ENCODE measurements around the gene MKNK2. TPM values are rescaled to one million over a fixed set of nuclear protein-coding genes. Genes with fewer than 3 reads are reported as not detected.
"Not testable (repeated sequence)": the region's sequence is repeated elsewhere in the genome, so short reads cannot be mapped to it uniquely, and the experiment has no call there.

The MKNK2 gene
- total RNA-seq, 1 donor from 2014 or later = 97.1 TPM

DNA sequence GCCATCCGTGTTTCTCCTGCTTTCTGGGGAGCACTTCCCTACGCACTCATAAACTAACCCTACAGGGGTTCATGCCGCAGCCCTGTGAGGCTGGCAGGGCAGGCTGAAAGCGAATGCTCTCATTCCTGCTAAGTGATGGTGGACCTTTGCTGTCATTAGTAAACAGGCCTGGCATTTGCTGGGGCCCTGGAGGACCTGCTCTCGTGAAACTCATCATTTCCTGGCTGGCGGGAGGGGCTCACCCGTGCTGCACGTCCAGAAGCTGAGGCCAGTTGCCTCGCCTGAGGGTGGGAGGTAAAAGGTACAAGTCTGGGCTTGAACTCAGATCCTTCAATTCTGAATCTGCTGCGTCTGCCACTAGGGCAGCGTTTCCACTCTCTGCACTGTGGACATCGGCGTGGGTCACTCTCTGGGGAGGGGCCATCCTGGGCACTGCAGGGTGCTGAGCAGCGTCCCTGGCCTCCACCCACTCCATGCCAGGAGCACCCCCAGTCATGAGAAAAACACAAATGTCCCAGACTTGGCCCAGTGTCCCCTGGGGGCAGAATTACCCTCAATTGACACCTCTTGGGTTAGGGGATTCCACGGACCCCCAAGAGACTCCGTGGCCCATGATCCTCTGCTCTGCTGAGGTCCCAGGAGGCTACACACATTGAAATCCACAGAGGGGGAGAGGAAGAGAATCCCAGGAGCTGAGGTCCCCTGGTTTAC, 38.1 kb upstream of the MKNK2 start:
- peak overlapping the region; percentile 69 for H3K27ac Mint-ChIP-seq
- DNase-seq (ENCODE audit: low spot score in 2 of 2, unreplicated experiment in 2 of 2) = no peak
- H3K4me1 Mint-ChIP-seq = peaks cover 24% of the 10 kb centered on the region
- no peaks in the 10 kb centered on the region for H3K9me3 Mint-ChIP-seq
- H3K27me3 Mint-ChIP-seq (ENCODE audit: low read depth) = no peaks in the 10 kb centered on the region
- H3K36me3 Mint-ChIP-seq = peaks cover 4% of the 10 kb centered on the region
- H3K4me3 Mint-ChIP-seq = no peak overlapping the region
- TF ChIP-seq, protein P1, sequence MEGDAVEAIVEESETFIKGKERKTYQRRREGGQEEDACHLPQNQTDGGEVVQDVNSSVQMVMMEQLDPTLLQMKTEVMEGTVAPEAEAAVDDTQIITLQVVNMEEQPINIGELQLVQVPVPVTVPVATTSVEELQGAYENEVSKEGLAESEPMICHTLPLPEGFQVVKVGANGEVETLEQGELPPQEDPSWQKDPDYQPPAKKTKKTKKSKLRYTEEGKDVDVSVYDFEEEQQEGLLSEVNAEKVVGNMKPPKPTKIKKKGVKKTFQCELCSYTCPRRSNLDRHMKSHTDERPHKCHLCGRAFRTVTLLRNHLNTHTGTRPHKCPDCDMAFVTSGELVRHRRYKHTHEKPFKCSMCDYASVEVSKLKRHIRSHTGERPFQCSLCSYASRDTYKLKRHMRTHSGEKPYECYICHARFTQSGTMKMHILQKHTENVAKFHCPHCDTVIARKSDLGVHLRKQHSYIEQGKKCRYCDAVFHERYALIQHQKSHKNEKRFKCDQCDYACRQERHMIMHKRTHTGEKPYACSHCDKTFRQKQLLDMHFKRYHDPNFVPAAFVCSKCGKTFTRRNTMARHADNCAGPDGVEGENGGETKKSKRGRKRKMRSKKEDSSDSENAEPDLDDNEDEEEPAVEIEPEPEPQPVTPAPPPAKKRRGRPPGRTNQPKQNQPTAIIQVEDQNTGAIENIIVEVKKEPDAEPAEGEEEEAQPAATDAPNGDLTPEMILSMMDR (IDR thresholded peaks at IDR 0.05; ENCODE audit: unreplicated experiment) = no peak

DNA sequence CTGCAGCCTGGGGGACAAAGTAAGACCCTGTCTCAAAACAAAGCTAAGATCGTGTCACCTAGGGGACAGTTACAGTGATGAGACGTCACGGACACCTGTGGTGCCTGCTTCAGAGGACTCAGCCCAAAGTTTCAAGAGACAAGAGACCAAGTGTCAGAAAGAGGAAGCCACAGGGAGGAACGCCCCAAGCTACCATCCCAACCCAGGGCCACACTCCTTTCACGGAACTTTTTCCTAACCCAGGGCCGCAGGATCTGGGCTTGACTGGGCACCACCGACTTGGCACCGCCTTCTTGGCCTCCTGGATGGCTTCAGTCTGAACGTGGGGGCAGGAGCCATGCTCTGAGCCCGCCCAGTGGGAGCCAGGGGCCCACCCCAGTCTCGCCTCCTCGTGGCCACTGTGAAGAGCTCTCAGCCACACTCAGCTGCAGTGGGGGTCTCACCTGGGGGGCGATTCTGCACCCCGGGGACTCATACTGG, 36.6 kb upstream of the MKNK2 start:
- H3K4me1 Mint-ChIP-seq = peaks cover 17% of the 10 kb centered on the region
- no peak overlapping the region for H3K27ac Mint-ChIP-seq
- DNase-seq (ENCODE audit: low spot score in 2 of 2, unreplicated experiment in 2 of 2) = no peak
- no peaks in the 10 kb centered on the region for H3K27me3 Mint-ChIP-seq (ENCODE audit: low read depth)
- peaks cover 4% of the 10 kb centered on the region for H3K36me3 Mint-ChIP-seq
- TF ChIP-seq, protein P1 (IDR thresholded peaks at IDR 0.05; ENCODE audit: unreplicated experiment) = no peak
- no peaks in the 10 kb centered on the region for H3K9me3 Mint-ChIP-seq
- no peak overlapping the region for H3K4me3 Mint-ChIP-seq

DNA sequence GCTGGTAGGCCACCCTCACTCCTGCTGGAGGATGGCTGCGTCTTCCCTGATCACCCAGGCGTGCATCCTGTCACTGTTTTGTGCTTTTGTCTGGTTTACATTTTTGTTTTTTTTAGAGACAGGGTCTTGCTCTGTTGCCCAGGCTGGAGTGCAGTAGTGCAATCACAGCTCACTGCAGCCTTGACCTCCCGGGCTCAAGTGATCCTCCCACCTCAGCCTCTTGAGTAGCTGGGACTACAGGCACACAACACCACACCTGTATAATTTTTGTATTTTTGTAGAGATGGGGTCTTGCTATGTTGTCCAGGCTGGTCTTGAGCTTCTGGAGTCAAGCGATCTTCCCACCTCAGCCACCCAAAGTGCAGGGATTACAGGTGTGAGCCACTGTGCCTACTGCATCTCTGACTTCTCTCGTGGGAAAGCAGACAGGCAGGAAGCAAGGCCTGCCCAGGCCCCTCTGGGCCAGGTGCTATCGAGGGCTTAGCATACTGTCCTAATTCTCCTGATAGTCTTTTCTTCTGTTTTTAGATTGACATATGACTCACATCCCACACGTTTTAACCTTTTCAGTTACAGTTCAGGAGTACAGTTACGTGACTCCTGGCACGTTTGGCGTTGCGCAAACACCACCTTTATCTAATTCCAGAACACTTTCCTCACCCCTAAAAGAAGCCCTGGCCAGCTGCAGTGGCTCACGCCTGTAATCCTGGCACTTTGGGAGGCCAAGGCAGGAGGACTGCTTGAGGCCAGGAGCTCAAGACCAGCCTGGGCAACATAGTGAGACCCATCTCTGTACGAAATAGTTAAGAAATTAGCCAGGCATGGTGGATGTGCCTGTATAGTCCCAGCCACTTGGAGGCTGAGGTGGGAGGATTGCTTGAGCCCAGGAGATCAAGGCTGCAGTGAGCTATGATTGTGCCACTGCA, 35.9 kb upstream of the MKNK2 start:
- not testable (repeated sequence) for H3K36me3 Mint-ChIP-seq; H3K9me3 Mint-ChIP-seq; H3K4me3 Mint-ChIP-seq; H3K27ac Mint-ChIP-seq; DNase-seq (ENCODE audit: low spot score in 2 of 2, unreplicated experiment in 2 of 2); H3K27me3 Mint-ChIP-seq (ENCODE audit: low read depth)
- peaks cover 17% of the 10 kb centered on the region for H3K4me1 Mint-ChIP-seq

DNA sequence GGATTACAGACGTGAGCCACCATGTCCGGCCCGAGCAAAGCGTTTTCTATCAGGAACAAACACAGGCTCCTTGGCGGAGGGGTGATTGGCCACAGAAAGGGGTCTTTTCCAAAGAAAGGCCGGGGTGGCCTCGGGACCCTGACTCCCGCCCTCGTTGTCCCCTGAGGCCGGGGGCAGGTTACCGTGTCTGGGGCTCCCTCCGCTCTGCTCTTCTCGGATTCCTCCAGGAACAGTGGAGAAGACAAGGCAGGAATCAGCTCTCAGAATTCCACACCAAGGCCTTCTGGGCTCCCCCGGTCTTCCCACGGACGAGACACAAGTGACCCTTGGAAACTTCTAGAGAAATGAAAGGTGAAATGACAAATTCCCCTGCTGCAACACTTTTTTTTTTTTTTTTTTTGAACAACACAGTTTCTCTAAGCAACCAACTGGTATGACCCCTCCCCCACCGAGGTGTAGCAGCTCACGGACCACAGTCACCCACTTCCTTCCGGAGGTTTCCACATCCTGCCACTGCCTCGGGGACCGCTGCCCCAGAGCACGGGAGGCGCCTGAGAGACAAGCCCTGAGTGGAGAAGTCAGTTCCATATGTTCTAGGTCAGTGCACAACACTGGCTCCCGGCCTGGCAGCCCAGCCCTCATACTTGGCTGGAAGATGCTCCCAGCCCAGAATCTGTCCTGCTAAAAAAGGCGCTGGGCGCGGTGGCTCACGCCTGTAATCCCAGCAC, 34.1 kb upstream of the MKNK2 start:
- H3K9me3 Mint-ChIP-seq = no peaks in the 10 kb centered on the region
- H3K4me3 Mint-ChIP-seq = no peak overlapping the region
- H3K36me3 Mint-ChIP-seq = peaks cover 4% of the 10 kb centered on the region
- no peak for DNase-seq (ENCODE audit: low spot score in 2 of 2, unreplicated experiment in 2 of 2)
- H3K27ac Mint-ChIP-seq = no peak overlapping the region
- TF ChIP-seq, protein P1 (IDR thresholded peaks at IDR 0.05; ENCODE audit: unreplicated experiment) = no peak
- peaks cover 14% of the 10 kb centered on the region for H3K4me1 Mint-ChIP-seq
- H3K27me3 Mint-ChIP-seq (ENCODE audit: low read depth) = no peaks in the 10 kb centered on the region

DNA sequence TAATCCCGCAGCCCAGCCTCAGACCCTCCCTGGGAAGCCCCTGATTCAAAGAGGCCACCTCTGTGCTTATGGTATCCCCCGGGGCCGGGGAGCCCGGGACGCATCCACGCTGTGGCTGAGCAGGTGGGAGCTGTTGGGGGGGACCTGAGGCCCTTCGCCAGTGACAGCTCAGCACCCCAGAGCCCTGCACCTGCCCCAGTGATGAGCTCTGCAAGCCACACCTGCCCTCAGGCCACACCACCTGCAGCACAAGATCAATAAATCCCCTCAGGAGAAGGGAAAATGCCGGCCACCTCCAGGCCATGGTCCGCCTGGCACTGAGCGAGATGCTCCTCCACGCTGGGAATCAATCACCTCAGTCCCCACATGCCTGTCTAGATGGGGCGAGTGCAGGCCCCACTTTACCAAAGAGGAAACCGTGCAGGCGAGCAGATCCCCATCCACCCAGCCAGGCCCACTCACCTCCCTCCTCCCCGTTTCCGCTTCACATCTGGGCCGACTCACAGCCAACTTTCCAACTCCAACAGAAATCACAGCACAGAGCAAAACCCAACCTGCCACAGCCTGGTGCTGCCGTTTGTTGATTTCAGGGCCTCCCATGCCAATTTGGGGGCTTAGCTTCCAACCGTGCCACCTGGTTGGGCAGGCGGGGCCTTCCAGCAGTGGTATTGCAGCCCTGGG, 32.3 kb upstream of the MKNK2 start:
- TF ChIP-seq, protein P1 (IDR thresholded peaks at IDR 0.05; ENCODE audit: unreplicated experiment) = no peak
- Mint-ChIP-seq H3K9me3 (no peaks in the 10 kb centered on the region), H3K27me3 (ENCODE audit: low read depth) (no peaks in the 10 kb centered on the region), H3K27ac (no peak overlapping the region), H3K4me3 (no peak overlapping the region), H3K4me1 (no peaks in the 10 kb centered on the region), H3K36me3 (peaks cover 6% of the 10 kb centered on the region)
- no peak for DNase-seq (ENCODE audit: low spot score in 2 of 2, unreplicated experiment in 2 of 2)

Data from mesothelial cell of epicardium (in vitro differentiated cells).